OCI-LY7 (cell line): Measurements from ENCODE around the gene GAS6.

Source experiments
- CTCF ChIP-seq: fragments of 200-600 bp; sonication (generic); conservative IDR thresholded peaks from 2 replicates; pipeline ENCODE4 v1.5.1; 2014; ENCODE audit warnings: mild to moderate bottlenecking, antibody characterized with exemption, low read length, moderate library complexity, mixed read lengths
- EZH2phosphoT487 ChIP-seq: fragments of 200-600 bp; sonication (generic); IDR thresholded peaks from 2 replicates; pipeline ENCODE4 v1.6.1; 2018; ENCODE audit warnings: low read depth, borderline replicate concordance, mild to moderate bottlenecking, mixed run types, antibody characterized with exemption, low read length, moderate library complexity, mixed read lengths

DNA sequence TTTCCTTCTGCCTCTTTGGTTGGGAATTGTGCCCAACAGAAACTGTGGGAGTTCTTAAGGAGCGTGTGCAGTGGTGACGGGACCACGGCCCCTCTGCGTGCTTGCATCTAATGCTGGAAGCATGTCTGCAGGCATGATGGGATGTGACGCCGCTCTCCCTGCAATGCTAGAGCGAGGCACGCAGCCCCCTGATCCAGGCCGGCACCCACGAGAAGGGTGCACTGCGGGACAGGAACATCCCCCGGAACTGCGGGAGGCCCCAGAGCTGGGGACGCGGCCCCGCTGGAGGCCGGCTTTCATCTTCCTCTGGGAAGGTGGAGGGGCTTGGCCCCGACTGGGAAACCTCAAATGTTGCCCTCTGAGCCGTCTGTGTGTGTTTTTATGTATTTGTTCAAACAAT lies 72.1 kb downstream of the GAS6 start:
- TF ChIP-seq CTCF (no peak), EZH2phosphoT487 (no peak)
